ENCODE measurements around the gene LRFN3.
"Not testable (repeated sequence)": the region's sequence is repeated elsewhere in the genome, so short reads cannot be mapped to it uniquely, and the experiment has no call there.

Gene LRFN3

DNA sequence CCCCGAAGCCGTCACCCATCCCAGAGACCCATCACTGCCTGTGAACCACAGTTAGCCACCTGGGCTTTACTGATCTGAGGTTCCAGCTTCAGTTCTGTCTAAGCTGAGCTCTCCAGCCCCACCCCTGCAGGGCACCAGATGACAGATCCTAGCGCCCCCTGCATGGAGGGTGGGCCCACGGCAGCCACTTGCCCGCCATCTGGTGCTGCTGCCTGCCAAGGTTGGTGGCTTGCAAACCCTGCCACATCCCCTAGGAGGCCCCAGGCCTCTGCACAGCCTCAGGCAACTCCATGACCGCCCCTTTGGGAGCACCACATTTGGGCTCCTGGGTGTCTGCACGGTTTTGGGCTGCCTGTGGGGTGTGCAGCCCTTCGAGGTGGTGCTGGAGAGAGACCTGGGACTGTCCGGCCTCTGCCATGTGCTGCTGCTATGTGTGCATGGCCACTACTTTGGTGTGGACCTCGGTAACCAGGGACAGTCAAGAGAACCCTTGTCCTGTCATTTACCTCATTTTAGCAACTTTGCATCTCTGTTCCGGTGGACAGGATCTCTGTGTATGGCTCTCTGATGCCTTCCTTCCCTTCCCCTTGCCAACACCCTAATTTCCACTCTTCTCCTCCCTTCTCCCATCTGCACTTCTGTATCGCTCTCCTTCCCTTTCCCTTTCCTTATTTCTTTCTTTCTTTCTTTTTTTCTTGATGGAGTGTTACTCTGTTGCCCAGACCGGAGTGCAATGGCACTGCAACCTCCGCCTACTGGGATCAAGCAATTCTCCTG is 41.5 kb downstream of the LRFN3 start:
- DNase-seq (ENCODE audit: low read depth): no peak

DNA sequence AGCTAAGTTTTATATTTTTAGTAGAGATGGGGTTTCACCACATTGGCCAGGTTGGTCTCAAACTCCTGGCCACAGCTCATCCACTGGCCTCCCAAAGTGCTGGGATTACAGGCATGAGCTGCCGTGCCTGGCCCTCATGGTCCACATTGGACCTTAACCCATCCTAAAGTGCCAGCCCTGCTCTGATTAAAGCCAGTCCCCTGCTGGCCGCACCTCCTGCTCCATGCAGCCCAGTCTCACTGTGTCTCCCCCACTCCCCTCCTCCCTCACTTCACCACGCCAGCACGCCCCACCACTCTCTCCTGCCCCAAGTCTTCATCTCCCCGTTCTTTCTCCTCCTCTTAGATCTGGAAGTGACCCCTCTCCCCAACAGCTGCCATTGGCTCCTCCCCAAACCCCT is 42.1 kb downstream of the LRFN3 start:
- no peak for DNase-seq (ENCODE audit: low read depth)

DNA sequence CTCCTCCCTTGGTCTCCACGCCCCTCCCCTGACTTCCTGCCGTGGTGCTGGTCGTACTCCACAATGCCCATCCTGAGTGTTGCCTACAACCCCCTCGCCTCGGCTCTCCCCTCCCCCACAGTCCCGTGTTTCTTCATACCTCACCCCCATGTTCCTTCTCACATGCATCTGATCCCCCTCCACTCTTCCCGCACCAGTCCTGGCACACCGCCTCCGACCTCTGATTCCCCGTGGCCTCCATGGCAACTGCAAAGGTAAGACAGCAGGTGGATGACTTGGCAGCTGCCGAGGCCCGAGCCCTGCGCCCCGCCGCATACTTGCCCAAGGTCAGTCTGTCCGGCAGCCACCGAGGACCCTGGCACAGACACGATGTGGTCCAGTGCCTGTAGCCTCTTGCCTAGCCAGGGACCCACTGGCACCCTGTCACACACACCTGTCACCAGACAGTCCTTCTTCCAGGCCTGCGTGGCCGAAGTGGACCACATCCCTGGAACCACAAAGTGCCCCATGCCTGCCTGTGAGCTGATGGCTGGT is 42.7 kb downstream of the LRFN3 start:
- no peak for DNase-seq (ENCODE audit: low read depth)

DNA sequence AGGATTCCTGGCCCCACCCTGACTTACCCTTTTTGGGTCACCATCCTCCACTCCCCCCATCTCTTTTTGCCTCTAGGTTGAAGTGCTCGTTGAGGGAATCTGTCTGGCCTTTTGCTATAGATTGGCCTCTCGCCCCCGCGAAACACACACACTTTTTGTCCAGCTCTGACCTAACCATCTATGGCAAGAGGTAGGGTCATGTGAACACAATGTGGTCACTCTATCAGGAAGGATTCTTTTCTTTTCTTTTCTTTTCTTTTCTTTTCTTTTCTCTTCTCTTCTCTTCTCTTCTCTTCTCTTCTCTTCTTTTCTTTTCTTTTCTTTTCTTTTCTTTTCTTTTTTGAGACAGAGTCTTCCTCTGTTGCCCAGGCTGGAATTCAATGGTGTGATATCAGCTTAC is 44.8 kb downstream of the LRFN3 start:
- not testable (repeated sequence) for DNase-seq (ENCODE audit: low read depth)

DNA sequence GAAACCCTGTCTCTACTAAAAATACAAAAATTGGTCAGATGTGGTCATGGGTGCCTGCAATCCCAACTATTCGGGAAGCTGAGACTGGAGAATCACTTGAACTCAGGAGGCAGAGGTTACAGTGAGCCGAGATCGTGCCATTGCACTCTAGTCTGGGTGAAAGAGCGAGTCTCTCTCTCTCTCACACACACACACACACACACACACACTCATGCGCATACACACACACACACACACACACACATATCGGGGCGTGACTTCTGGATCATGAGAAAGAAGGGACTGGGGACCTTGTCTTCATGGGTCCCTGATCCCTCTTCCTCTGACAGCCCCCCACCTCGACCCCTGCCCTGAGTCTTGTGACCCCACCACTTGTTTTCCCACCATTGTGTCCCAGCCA is 47.0 kb downstream of the LRFN3 start:
- DNase-seq (ENCODE audit: low read depth): no peak

DNA sequence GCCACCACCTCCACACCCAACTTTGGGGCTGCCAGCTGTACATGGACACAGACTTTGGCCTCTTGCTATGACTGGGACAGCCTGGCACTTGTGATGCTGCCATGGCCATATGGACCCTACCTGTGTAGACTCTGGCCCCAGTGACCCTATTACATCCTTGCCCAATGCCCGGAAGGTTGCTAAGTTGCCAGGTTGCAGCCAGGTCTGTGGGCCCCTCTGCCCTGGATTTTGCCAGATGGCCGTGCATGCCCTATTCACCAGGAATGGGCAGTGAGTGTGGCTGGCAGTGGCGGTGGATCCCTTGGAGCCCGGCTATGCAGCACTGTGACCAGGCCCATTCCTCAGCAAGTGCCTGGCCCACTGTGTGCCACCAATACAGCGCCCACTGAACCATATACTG is 49.9 kb downstream of the LRFN3 start:
- DNase-seq (ENCODE audit: low read depth): no peak

DNA sequence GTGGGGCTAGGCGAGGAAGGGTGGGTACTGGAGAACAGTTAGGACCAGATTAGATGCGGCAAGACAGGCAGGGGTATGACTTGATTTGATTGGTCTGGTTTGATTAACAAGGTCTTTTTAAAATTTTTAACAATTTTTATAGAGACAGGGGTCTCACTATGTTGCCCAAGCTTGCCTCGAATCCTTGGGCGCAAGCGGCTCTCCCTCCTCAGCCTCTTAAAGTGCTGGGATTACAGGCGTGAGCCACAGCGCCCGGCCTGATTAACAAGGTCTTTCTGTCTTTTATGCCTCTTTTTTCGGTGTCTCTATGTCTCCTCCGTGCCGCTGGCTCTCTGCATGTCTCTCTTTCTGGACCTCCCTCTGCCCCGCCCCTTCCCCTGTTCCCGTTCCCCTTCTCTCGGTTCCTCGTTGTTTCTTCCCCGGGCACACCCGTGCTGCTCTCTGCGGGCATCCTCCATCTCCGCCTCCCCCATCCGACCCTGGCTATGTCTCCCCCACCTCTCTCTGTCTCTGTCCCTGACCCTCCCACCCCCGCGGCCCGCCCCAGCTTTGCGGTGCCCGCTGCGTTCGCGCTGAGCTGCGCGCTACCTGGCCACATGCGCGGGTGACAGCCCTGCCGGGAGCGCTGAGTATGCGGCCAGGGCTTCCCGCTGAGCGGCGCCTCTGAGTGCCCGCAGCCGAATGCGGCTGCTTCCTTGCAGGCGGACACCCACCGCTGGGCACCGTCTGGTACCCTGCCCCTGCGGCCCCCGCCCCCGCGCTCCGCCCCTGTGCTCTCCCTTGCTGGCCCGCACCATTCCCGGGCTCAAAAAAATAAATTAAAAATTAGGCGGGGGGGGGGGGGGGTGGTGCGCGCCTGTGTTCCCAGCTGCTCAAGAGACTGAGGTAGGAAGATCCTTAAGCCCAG is 50.7 kb downstream of the LRFN3 start:
- DNase-seq (ENCODE audit: low read depth): no peak

DNA sequence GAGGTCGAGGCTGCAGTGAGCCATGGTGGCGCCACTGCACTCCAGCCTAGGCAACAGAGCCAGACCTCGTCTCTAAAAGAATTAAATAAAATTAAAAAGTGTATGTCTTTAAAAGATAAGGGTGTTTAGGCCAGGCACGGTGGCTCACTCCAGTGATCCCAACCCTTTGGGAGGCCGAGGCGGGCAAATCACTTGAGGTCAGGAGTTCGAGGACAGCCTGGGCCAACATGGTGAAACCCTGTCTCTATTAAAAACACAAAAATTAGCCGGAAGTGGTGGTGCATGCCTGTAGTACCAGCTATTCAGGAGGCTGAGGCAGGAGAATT is 51.4 kb downstream of the LRFN3 start:
- DNase-seq (ENCODE audit: low read depth): no peak

GRCh38 chr19:35988824-35989223 is 52.6 kb downstream of the LRFN3 start:
- DNase-seq (ENCODE audit: low read depth): no peak

GRCh38 chr19:35990156-35990555 is 54.0 kb downstream of the LRFN3 start:
- DNase-seq (ENCODE audit: low read depth): no peak

DNA sequence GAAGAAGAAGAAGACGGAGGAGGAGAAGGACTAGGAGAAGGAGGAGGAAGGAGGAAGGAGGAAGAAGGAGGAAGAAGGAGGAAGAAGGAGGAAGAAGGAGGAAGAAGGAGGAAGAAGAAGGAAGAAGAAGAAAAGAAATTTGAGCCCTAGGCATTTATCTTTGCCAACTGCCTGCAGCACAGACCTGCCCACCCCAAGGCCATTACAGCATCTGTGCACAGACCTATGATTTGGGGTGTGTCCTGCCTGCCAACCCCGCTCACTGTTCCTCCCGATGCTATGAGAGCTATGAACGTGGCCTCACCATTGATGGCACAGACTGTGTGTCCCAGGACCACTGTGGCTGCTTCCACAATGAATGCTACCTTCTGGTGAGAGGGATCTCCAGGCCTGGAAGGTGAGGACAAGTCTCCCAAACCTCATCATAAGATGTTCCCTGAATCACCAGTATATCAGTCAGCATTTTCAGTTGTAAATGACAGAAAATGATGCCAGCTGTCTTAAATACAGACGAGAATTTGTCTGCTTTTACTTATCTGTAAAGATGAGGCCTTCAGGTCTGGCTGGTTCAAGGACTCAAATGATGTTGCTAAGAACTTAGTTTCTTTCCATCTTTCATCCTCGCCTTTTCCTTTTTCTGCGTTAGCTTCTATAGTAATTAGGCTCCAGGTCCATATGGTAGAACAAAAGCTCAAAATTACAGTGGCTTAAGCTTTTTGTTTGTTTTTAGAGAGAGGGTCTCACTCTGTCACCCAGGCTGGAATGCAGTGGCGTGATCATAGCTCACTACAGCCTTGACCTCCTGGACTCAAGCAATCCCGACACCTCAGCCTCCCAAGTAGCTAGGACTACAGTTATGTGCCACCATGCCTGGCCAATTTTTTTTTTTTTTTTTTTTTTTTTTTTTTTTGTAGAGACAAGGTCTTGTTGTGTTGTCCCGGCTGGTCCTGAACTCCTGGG is 54.9 kb downstream of the LRFN3 start:
- no peak for DNase-seq (ENCODE audit: low read depth)

DNA sequence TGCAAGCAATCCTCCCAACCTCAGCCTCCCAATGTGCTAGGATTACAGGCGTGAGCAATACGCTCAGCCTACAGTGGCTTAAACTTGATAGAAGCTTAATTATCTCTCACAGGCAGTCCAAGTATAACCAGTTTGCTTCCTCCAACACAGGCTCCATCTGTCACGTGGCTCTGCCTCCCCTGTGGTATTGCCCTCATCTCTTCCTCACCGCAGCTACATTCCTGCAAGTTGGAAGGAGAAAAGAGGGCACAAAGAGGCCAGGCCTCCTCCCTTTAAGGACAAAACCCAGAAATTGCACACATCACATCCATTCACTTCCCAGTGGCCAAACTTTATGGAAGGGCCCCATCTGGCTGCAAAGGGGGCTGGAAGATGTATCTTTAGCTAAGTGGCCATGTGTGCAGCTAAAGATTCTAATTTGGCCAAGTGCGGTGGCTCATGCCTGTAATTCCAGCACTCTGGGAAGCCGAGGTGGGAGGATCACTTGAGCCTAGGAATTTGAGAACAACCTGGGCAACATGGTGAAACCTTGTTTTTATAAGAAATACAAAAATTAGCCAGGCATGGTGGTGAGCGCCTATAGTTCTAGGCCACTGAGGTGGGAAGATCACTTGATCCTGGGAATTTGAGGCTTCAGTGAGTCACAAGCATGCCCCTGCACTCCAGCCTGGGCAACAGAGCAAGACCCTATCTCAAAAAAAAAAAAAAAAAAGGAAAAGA is 55.7 kb downstream of the LRFN3 start:
- DNase-seq (ENCODE audit: low read depth): no peak

- DNase-seq (ENCODE audit: low read depth): no peak
Measured at GRCh38 chr19:35992907-35993765, 57.0 kb downstream of the LRFN3 start.

GRCh38 chr19:35993923-35994598 is 57.9 kb downstream of the LRFN3 start:
- DNase-seq (ENCODE audit: low read depth): no peak

Measured in HS-27A (cell line).